RWPE2 (cell line): ENCODE measurements around the gene PLCH1.

ENCODE experiments used
- ATAC-seq: fragments of 200-7000 bp; cut with Tn5 transposase; 3 replicates; pipeline ENCODE4 v1.9.1; 2021; ENCODE audit warnings: low read depth
- DNase-seq: peaks from one replicate; pipeline ENCODE4 v3.0.0-alpha.2; 2020; ENCODE audit warnings: low spot score
- H3K27ac ChIP-seq: fragments of 450-650 bp; 2 replicates; pipeline ENCODE4 v1.5.1; 2017; ENCODE audit warnings: mild to moderate bottlenecking; ENCODE audit not compliant: poor library complexity, severe bottlenecking
- H3K27me3 ChIP-seq: fragments of 250-450 bp; sonication (Bioruptor Pico); 2 replicates; pipeline ENCODE4 v1.5.1; 2021; ENCODE audit warnings: mild to moderate bottlenecking, moderate library complexity; ENCODE audit not compliant: insufficient read depth, poor library complexity, severe bottlenecking
- H3K36me3 ChIP-seq: fragments of 250-450 bp; sonication (Bioruptor Pico); 2 replicates; pipeline ENCODE4 v1.5.1; 2020; ENCODE audit warnings: low read depth, mild to moderate bottlenecking, moderate library complexity
- H3K4me1 ChIP-seq: fragments of 250-450 bp; sonication (Bioruptor Pico); 2 replicates; pipeline ENCODE4 v1.5.1; 2021; ENCODE audit warnings: mild to moderate bottlenecking, moderate library complexity; ENCODE audit not compliant: insufficient read depth, poor library complexity, severe bottlenecking
- H3K4me3 ChIP-seq: fragments of 250-450 bp; sonication (Bioruptor Pico); 2 replicates; pipeline ENCODE4 v1.5.1; 2021; ENCODE audit warnings: mild to moderate bottlenecking, moderate library complexity; ENCODE audit not compliant: severe bottlenecking
- H3K9me3 ChIP-seq: fragments of 250-450 bp; sonication (Bioruptor Pico); 2 replicates; pipeline ENCODE4 v1.5.1; 2021; ENCODE audit warnings: mild to moderate bottlenecking, moderate library complexity; ENCODE audit not compliant: severe bottlenecking
- TF ChIP-seq, protein P1 (sequence below): fragments of 450-650 bp; IDR thresholded peaks from one replicate; pipeline ENCODE4 v1.5.1; 2017; ENCODE audit warnings: mild to moderate bottlenecking, moderate library complexity; ENCODE audit not compliant: poor library complexity, severe bottlenecking

The PLCH1 gene

DNA sequence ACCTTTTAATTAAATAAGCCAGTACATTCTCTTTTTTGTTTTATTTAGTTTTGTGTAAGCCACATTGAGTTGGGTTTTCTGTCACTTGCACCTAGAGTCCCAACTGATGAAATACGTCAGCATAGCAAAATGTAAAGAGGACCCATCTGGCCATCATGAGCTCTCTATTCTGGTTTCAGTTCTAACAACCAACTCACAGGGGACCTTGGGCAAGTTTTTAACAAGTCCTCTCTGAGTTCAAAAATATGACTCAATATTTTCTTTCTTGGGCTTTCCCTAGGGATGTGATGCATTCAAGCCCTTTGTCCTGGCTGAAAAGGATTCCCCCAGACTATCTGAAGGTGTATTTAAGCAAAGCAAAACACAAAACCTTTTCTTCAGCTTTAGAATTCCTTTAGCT lies 32.9 kb downstream of the PLCH1 start:
- H3K9me3 ChIP-seq: no peaks in the 10 kb centered on the region
- ATAC-seq (no peak), DNase-seq (no peak)
- H3K27ac ChIP-seq: no peak overlapping the region
- H3K27me3 ChIP-seq: no peaks in the 10 kb centered on the region
- TF ChIP-seq, protein P1, sequence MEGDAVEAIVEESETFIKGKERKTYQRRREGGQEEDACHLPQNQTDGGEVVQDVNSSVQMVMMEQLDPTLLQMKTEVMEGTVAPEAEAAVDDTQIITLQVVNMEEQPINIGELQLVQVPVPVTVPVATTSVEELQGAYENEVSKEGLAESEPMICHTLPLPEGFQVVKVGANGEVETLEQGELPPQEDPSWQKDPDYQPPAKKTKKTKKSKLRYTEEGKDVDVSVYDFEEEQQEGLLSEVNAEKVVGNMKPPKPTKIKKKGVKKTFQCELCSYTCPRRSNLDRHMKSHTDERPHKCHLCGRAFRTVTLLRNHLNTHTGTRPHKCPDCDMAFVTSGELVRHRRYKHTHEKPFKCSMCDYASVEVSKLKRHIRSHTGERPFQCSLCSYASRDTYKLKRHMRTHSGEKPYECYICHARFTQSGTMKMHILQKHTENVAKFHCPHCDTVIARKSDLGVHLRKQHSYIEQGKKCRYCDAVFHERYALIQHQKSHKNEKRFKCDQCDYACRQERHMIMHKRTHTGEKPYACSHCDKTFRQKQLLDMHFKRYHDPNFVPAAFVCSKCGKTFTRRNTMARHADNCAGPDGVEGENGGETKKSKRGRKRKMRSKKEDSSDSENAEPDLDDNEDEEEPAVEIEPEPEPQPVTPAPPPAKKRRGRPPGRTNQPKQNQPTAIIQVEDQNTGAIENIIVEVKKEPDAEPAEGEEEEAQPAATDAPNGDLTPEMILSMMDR: no peak
- H3K36me3 ChIP-seq: no peaks in the 10 kb centered on the region
- H3K4me3 ChIP-seq: no peak overlapping the region
- H3K4me1 ChIP-seq: no peaks in the 10 kb centered on the region

DNA sequence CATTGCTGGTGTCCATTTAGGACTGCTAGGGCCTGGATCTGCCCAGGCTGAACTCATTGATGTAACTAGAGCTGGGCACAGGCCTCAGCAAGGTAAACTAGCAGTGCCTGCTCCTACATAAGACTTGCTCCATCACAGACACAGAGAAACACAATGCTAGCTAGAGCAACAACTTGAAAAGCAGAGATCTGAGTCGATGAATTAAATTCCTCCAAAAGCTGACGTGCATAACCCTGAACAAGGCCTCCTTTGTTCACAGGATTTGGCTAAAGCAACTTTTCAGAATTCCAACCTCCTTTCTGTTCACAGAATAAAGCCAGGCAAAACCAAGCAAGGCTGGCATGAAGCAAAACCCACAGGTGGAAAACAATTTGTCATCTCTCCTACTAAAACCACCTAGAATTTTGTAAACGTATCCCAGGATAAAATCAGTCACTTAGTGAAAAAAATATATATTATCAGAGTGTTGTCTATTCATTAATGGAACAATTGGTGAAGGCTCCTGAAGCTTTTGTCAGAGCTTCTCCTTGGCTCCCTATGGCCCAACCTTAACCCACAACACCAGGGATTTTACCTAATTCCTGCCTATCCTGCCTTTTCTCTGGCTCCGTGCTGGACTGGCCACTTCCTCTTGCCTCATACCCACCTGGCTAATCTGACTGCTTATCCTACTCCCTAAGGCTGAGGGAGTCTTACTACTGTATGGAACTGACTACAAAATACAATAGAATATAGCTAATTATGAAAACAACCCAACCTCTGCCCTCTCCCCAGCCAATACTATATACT lies 39.9 kb downstream of the PLCH1 start:
- Histone ChIP-seq H3K4me3 (no peak overlapping the region), H3K27me3 (no peaks in the 10 kb centered on the region), H3K4me1 (no peaks in the 10 kb centered on the region), H3K9me3 (no peaks in the 10 kb centered on the region), H3K36me3 (no peaks in the 10 kb centered on the region), H3K27ac (no peak overlapping the region)
- DNase-seq (no peak), ATAC-seq (peak; percentile 27; the same call in 1 of the 3 replicates)
- TF ChIP-seq, protein P1: no peak

DNA sequence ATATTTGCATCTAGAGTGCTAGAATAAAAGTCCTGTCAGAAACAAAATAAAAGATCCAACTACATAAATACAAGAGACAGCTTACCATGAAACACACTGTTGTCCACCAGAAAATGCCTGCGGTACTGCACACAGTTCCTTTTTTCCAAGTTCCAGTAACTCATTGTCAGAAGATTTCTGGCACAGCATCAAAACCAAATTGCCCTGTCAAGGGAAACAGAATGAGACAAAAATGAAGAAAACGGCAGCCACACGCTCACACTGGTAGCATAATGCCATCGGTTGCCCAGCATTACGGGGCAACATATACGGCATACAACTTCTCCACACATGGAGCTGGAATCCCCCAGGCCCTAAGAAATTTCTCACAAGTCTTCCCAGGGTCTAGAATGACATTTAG lies 40.8 kb downstream of the PLCH1 start:
- Histone ChIP-seq H3K27ac (no peak overlapping the region), H3K36me3 (no peaks in the 10 kb centered on the region), H3K9me3 (no peaks in the 10 kb centered on the region), H3K27me3 (no peaks in the 10 kb centered on the region), H3K4me1 (no peaks in the 10 kb centered on the region), H3K4me3 (no peak overlapping the region)
- DNase-seq (no peak), ATAC-seq (no peak)
- TF ChIP-seq, protein P1: no peak

DNA sequence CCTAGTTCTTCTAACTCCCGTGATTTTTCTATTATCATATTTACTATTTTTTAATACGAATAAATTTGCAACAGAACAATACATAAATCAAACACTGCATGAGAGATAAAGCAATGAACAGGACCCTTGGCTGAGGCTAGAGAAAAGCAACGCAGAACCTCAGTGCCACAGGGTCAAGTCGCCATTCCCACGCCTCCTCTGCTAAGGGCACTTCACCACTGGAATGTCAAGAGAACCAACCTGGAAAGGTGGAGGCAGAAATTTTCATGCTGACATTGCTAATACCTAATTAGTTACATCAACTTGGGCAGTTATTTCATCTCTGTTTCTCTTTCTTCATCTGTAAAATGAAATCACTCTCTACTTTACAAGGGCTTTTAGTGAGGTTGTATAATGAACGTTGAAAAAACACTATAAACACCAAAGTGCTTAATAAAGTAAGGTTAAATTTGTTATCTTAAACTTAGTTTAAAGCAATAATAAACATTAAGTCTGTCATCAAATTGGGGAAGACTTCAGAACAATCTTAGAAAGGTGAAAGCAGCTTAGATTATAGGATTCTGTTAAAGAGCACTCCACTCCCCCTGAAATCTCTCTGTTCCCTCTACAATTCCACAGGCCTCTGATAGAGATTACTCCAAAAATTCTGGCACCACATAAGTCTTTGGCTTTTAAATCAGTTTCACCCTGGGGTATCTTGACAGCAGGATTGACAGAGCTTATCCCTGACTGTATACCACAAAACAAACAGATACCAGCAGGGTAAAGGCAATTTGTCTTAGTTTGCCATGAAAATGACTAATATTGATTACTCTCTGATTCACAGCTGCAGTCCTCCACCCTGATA lies 41.9 kb downstream of the PLCH1 start:
- no peak for ATAC-seq
- no peaks in the 10 kb centered on the region for H3K4me1 ChIP-seq
- no peak overlapping the region for H3K4me3 ChIP-seq
- no peaks in the 10 kb centered on the region for H3K9me3 ChIP-seq
- no peak for DNase-seq
- no peaks in the 10 kb centered on the region for H3K36me3 ChIP-seq
- H3K27ac ChIP-seq: no peak overlapping the region
- TF ChIP-seq, protein P1: no peak
- no peaks in the 10 kb centered on the region for H3K27me3 ChIP-seq
